SK-N-SH (cell line): ENCODE measurements around the gene TSEN2.

Experiments used
- CTCF ChIP-seq: fragments of 200-600 bp; sonication (generic); IDR thresholded peaks from 2 replicates; pipeline ENCODE4 v1.6.1; 2017; ENCODE audit warnings: antibody characterized with exemption, mild to moderate bottlenecking, moderate library complexity
- EZH2phosphoT487 ChIP-seq: fragments of 200-600 bp; sonication (generic); IDR thresholded peaks from 2 replicates; pipeline ENCODE4 v1.6.1; 2017; ENCODE audit warnings: low read depth, mixed run types, mild to moderate bottlenecking, antibody characterized with exemption, moderate library complexity, borderline replicate concordance
- MEF2A ChIP-seq: IDR thresholded peaks from 2 replicates; pipeline ENCODE4 v1.4.0; 2012; ENCODE audit warnings: low read depth, borderline replicate concordance
- PBX3 ChIP-seq: IDR thresholded peaks from 2 replicates; pipeline ENCODE4; 2012
- REST ChIP-seq: IDR thresholded peaks from 2 replicates; pipeline ENCODE4 v1.6.1; 2012; ENCODE audit warnings: mild to moderate bottlenecking, low read depth, low read length, moderate library complexity
- RFX5 ChIP-seq: IDR thresholded peaks from 2 replicates; pipeline ENCODE4 v1.6.1; 2012; ENCODE audit warnings: mild to moderate bottlenecking, improper control_type of control experiment, low read length
- SIN3A ChIP-seq: IDR thresholded peaks from 2 replicates; pipeline ENCODE4 v1.6.1; 2012; ENCODE audit warnings: low read depth, mild to moderate bottlenecking, low read length, moderate library complexity, borderline replicate concordance
- SMC3 ChIP-seq: IDR thresholded peaks from 2 replicates; pipeline ENCODE4 v1.6.1; 2012; ENCODE audit warnings: low read depth, low read length, improper control_type of control experiment
- TAF1 ChIP-seq: IDR thresholded peaks from 2 replicates; pipeline ENCODE4 v1.6.1; 2012; ENCODE audit warnings: low read depth, mild to moderate bottlenecking, low read length, moderate library complexity, borderline replicate concordance
- TCF12 ChIP-seq: IDR thresholded peaks from 2 replicates; pipeline ENCODE4 v1.4.0; 2012
- USF2 ChIP-seq: fragments of 150-350 bp; IDR thresholded peaks from 2 replicates; pipeline ENCODE4 v1.6.1; 2017; ENCODE audit warnings: antibody characterized with exemption, low read length, low read depth, borderline replicate concordance

GRCh38 chr3:12484983-12485327, 675 bp downstream of the TSEN2 start:
- TF ChIP-seq CTCF (no peak), RFX5 (no peak), REST (no peak), MEF2A (no peak), USF2 (no peak), EZH2phosphoT487 (no peak), PBX3 (no peak), TCF12 (no peak), SMC3 (no peak), SIN3A (no peak), TAF1 (no peak)
